Endothelial cell (in vitro differentiated cells): ENCODE results near the gene TMEM63A. TPM values are rescaled to one million over a fixed set of nuclear protein-coding genes. Genes with fewer than 3 reads are reported as not detected.

Source experiments
- DNase-seq: peaks from one replicate; pipeline ENCODE4 v3.0.0; 2021; ENCODE audit warnings: low spot score
- H3K27ac Mint-ChIP-seq: one replicate; pipeline ENCODE4 v1.8.0; 2021; ENCODE audit warnings: mixed read lengths, inconsistent platforms; ENCODE audit not compliant: unreplicated experiment
- H3K27me3 Mint-ChIP-seq: one replicate; pipeline ENCODE4 v1.8.0; 2021; ENCODE audit warnings: mild to moderate bottlenecking, moderate library complexity, mixed read lengths, inconsistent platforms; ENCODE audit not compliant: unreplicated experiment
- H3K36me3 Mint-ChIP-seq: one replicate; pipeline ENCODE4 v1.8.0; 2021; ENCODE audit warnings: mild to moderate bottlenecking, low read depth, mixed read lengths, inconsistent platforms; ENCODE audit not compliant: unreplicated experiment
- H3K4me1 Mint-ChIP-seq: one replicate; pipeline ENCODE4 v1.8.0; 2021; ENCODE audit warnings: mild to moderate bottlenecking, mixed read lengths, inconsistent platforms; ENCODE audit not compliant: unreplicated experiment
- H3K4me3 Mint-ChIP-seq: one replicate; pipeline ENCODE4 v1.8.0; 2021; ENCODE audit warnings: mild to moderate bottlenecking, mixed read lengths, inconsistent platforms; ENCODE audit not compliant: unreplicated experiment
- H3K9me3 Mint-ChIP-seq: one replicate; pipeline ENCODE4 v1.8.0; 2021; ENCODE audit warnings: mixed read lengths, inconsistent platforms; ENCODE audit not compliant: unreplicated experiment
- CTCF ChIP-seq: fragments of 200-600 bp; sonication (generic); IDR thresholded peaks from one replicate; pipeline ENCODE4 v1.5.0; 2021; ENCODE audit warnings: antibody characterized with exemption; ENCODE audit not compliant: unreplicated experiment
- total RNA-seq: library from RNA; stranded (reverse); fragmentation: NEBNext Ultra II Directional; extraction: Animal tissue kit (Norgen Biotek cat#: 25700); gene quantifications from one replicate; pipeline ENCODE4 v1.2.1, GENCODE V29; 2021; ENCODE audit not compliant: unreplicated experiment

TMEM63A gene
- total RNA-seq, 1 donor from 2014 or later, result 79.9 TPM

GRCh38 chr1:225928186-225929175 is 46.3 kb upstream of the TMEM63A start:
- Mint-ChIP-seq H3K36me3 (no peaks in the 10 kb centered on the region), H3K27ac (peak overlapping the region; percentile 67), H3K27me3 (peaks cover 3% of the 10 kb centered on the region), H3K9me3 (no peaks in the 10 kb centered on the region), H3K4me3 (no peak overlapping the region), H3K4me1 (peaks cover 18% of the 10 kb centered on the region)
- TF ChIP-seq CTCF, result no peak
- no peak for DNase-seq

- H3K27ac Mint-ChIP-seq, result peak overlapping the region; percentile 85
- no peak overlapping the region for H3K4me3 Mint-ChIP-seq
Observed at GRCh38 chr1:225926551-225927113, 44.5 kb upstream of the TMEM63A start.

GRCh38 chr1:225923692-225924555 is 41.7 kb upstream of the TMEM63A start, which contains the start of gene PYCR2:
Gene PYCR2, minus strand, starts transcription at chr1:225924250. Its CDS starts 140 bp downstream, at chr1:225924110.
- Mint-ChIP-seq H3K9me3 (no peaks in the 10 kb centered on the region), H3K27ac (peak within 1 kb of the TSS; percentile 93), H3K36me3 (peaks cover 3% of the 10 kb centered on the region), H3K4me3 (peak within 1 kb of the TSS; percentile 95), H3K4me1 (peaks cover 21% of the 10 kb centered on the region), H3K27me3 (peaks cover 3% of the 10 kb centered on the region)
- peak; percentile 95 for DNase-seq
- TF ChIP-seq CTCF, result no peak

More at GRCh38 chr1:225926551-225927113, 44.5 kb upstream of the TMEM63A start:
- no peak for TF ChIP-seq CTCF
- no peaks in the 10 kb centered on the region for H3K9me3 Mint-ChIP-seq
- DNase-seq, result no peak
- peaks cover 3% of the 10 kb centered on the region for H3K36me3 Mint-ChIP-seq
- peaks cover 3% of the 10 kb centered on the region for H3K27me3 Mint-ChIP-seq
- peaks cover 21% of the 10 kb centered on the region for H3K4me1 Mint-ChIP-seq

GRCh38 chr1:225923381-225923691 is 41.2 kb upstream of the TMEM63A start:
- Mint-ChIP-seq H3K9me3 (no peaks in the 10 kb centered on the region), H3K4me1 (peaks cover 17% of the 10 kb centered on the region), H3K27ac (peak overlapping the region; percentile 93), H3K36me3 (peaks cover 3% of the 10 kb centered on the region), H3K4me3 (peak overlapping the region; percentile 95), H3K27me3 (peaks cover 3% of the 10 kb centered on the region)
- DNase-seq, result no peak
- TF ChIP-seq CTCF, result no peak
